ENCODE results near the gene SNAPIN. TPM values are rescaled to one million over a fixed set of nuclear protein-coding genes. Genes with fewer than 3 reads are reported as not detected.

SNAPIN gene
- total and polyA plus RNA-seq, 8 donors, result 7.5 to 27.3 (median 12.5) TPM

DNA sequence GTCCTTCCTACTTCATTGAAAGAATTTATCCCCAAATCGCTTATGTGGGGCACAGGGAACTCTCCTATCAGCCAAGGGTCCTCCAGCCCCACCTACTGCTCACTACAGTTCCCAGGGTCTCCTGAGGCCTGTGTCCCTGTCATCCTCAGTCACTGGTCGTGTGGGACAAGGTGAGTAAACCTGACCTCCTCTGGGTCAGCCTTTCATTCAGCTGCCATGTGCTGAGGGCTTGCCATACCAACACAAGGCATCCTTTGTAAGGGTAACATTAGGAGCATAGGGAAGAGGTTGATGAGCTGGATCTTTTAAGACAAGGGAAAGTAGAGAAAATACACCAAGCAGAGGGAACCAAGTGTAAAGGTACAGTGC lies 11.2 kb upstream of the SNAPIN start:
- Histone ChIP-seq H3K36me3 (peaks cover 5 to 34% (median 29%) of the 10 kb centered on the region in 3 donors), H3K27me3 (no peaks in the 10 kb centered on the region), H3K27ac (peak overlapping the region in 1 of 4 donors; percentile 13), H3K4me3 (no peak overlapping the region), H3K9me3 (no peaks in the 10 kb centered on the region), H3K4me1 (peaks cover 21 to 39% (median 36%) of the 10 kb centered on the region in 3 donors)
- intact Hi-C loops (cut with DNase I), result no loop called here
- ATAC-seq, result no peak
- FAIRE-seq, result no peak
- peak in 1 of 6 donors; percentile 18 for DNase-seq
- no peak for TF ChIP-seq CTCF (IDR thresholded peaks at IDR 0.05)
- WGBS, 2 donors, result 49 to 52% methylated on average over 2 of the region's 2 CpGs

- no peak for TF ChIP-seq CTCF (IDR thresholded peaks at IDR 0.05)
- Histone ChIP-seq H3K9me3 (no peaks in the 10 kb centered on the region), H3K4me3 (no peak overlapping the region), H3K4me1 (peaks cover 25 to 47% (median 42%) of the 10 kb centered on the region in 3 donors), H3K27me3 (no peaks in the 10 kb centered on the region), H3K36me3 (peaks cover 3 to 26% (median 22%) of the 10 kb centered on the region in 3 donors), H3K27ac (peak overlapping the region in 3 of 4 donors; percentile 18 to 81 (median 73))
- ATAC-seq, result no peak
- FAIRE-seq, result no peak
- 83 to 92% methylated on average over 10 of the region's 10 CpGs for WGBS, 2 donors
- intact Hi-C loops (cut with DNase I), result no loop called here
- peak in 4 of 6 donors; percentile 21 to 62 (median 29) for DNase-seq
These were observed 10.4 kb upstream of the SNAPIN start for GRCh38 chr1:153648000-153648643.

- DNase-seq, result peak in 4 of 6 donors; percentile 40 to 59 (median 54)
- FAIRE-seq, result no peak
These were observed 9.2 kb upstream of the SNAPIN start for GRCh38 chr1:153649137-153649862.

DNA sequence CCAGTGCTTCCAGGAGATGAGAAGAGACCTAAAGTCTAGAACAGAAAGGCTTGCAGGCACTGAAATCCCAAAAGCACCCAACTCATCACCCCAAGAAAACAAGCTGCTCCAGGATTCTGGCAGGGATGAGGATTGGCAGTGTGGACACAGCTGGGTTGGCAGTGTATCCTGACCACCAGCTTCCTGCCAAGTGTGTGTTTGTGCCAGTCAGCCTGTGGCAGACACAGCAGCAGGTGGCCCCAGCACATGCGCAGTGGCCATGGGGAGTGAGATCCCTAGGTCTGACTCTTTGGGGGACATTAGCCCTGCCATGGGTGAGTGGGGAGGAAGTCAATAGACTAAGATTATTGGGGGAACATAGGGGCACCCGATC lies 8.7 kb upstream of the SNAPIN start:
- ATAC-seq, result peak; percentile 84 to 93 (median 92)
- no peaks in the 10 kb centered on the region for H3K9me3 ChIP-seq
- H3K27ac ChIP-seq, result peak overlapping the region; percentile 51 to 81 (median 65)
- DNase-seq, result peak; percentile 91 to 97 (median 95)
- FAIRE-seq, result no peak
- H3K36me3 ChIP-seq, result peaks cover 0 to 14% (median 13%) of the 10 kb centered on the region in 3 donors
- intact Hi-C loops (cut with DNase I), result no loop called here
- no peaks in the 10 kb centered on the region for H3K27me3 ChIP-seq
- 30 to 32% methylated on average over 2 of the region's 2 CpGs for WGBS, 2 donors
- H3K4me3 ChIP-seq, result no peak overlapping the region
- TF ChIP-seq CTCF (IDR thresholded peaks at IDR 0.05), result no peak
- peaks cover 30 to 41% (median 38%) of the 10 kb centered on the region in 3 donors for H3K4me1 ChIP-seq

More at GRCh38 chr1:153649137-153649862, 9.2 kb upstream of the SNAPIN start:
- no peaks in the 10 kb centered on the region for H3K27me3 ChIP-seq
- H3K36me3 ChIP-seq, result peaks cover 0 to 20% (median 16%) of the 10 kb centered on the region in 3 donors
- intact Hi-C loops (cut with DNase I), result no loop called here
- peak; percentile 13 to 48 (median 26) for ATAC-seq
- peak overlapping the region; percentile 51 to 81 (median 65) for H3K27ac ChIP-seq
- no peak overlapping the region for H3K4me3 ChIP-seq
- peaks cover 30 to 41% (median 38%) of the 10 kb centered on the region in 3 donors for H3K4me1 ChIP-seq
- TF ChIP-seq CTCF (IDR thresholded peaks at IDR 0.05), result no peak
- WGBS, 2 donors, result 20 to 31% methylated on average over 3 of the region's 3 CpGs
- H3K9me3 ChIP-seq, result no peaks in the 10 kb centered on the region

All from pancreas (tissue), 10 donors.